ENCODE measurements around the gene CDK5RAP1.

GRCh38 chr20:33407796-33408195, 6.5 kb upstream of the CDK5RAP1 start:
- TF ChIP-seq SUZ12 (IDR thresholded peaks at IDR 0.05; ENCODE audit: low read length) = no peak
- no peak for TF ChIP-seq NRF1 (IDR thresholded peaks at IDR 0.05; ENCODE audit: low read depth, low read length)
- TF ChIP-seq SP2 (IDR thresholded peaks at IDR 0.05; ENCODE audit: low read length) = no peak
- TF ChIP-seq USF2 (IDR thresholded peaks at IDR 0.05; ENCODE audit: low read length) = no peak
- no peak for TF ChIP-seq TCF12 (IDR thresholded peaks at IDR 0.05; ENCODE audit: low read depth, low read length)
- no peak for TF ChIP-seq CREB1 (IDR thresholded peaks at IDR 0.05)
- TF ChIP-seq CTCF (IDR thresholded peaks at IDR 0.05; ENCODE audit: control extremely low read depth in 1 of 3, insufficient read depth in 1 of 3, low read depth in 1 of 3, low read length in 3 of 3) = no peak
- TF ChIP-seq EZH2 (IDR thresholded peaks at IDR 0.05; ENCODE audit: low read depth, low read length, severe bottlenecking) = no peak
- no peak for TF ChIP-seq POLR2A (IDR thresholded peaks at IDR 0.05; ENCODE audit: control extremely low read depth in 1 of 2, low read depth in 2 of 2, low read length in 2 of 2)
- TF ChIP-seq CEBPB (IDR thresholded peaks at IDR 0.05; ENCODE audit: low read depth, low read length) = no peak

Measured in H1 (cell line).